Kidney (tissue), 14 donors: ENCODE data around the gene CACTIN. TPM values are rescaled to one million over a fixed set of nuclear protein-coding genes. Genes with fewer than 3 reads are reported as not detected.
A peak's percentile ranks its signal among the peaks of the same experiment; 100 is the strongest.

Experiments
- DNase-seq, 5 donors: peaks; one replicate each; pipeline ENCODE4 v3.0.0-alpha.2; 2013 to 2020
- FAIRE-seq: peaks from 2 replicates; lab custom pipeline; 2012; peaks lifted over from hg19 to GRCh38; lab: Jason Lieb, UNC
- H3K27ac ChIP-seq, 2 donors: one replicate each; pipeline ENCODE4 v1.7.0; 2013; ENCODE audit warnings: low read depth in 2 of 2, low read length in 2 of 2, inconsistent platforms in 1 of 2
- H3K27me3 ChIP-seq: one replicate; pipeline ENCODE4 v1.7.1; 2013; ENCODE audit warnings: low read length, inconsistent platforms; ENCODE audit not compliant: control insufficient read depth, insufficient read depth
- H3K36me3 ChIP-seq, 3 donors: one replicate each; pipeline versions ENCODE4 v1.7.0 to v1.7.1; 2013; ENCODE audit warnings: low read length in 3 of 3, control low read depth in 1 of 3, inconsistent platforms in 1 of 3; ENCODE audit not compliant: insufficient read depth in 3 of 3, control insufficient read depth in 2 of 3
- H3K4me1 ChIP-seq, 3 donors: one replicate each; pipeline versions ENCODE4 v1.7.0 to v1.7.1; 2013; ENCODE audit warnings: low read length in 3 of 3, inconsistent platforms in 1 of 3, low read depth in 1 of 3; ENCODE audit not compliant: control insufficient read depth in 2 of 3, insufficient read depth in 2 of 3
- H3K4me3 ChIP-seq, 3 donors: one replicate each; pipeline versions ENCODE4 v1.7.0 to v1.8.1; 2013; ENCODE audit warnings: low read length in 3 of 3, control low read depth in 1 of 3, inconsistent platforms in 1 of 3
- H3K9ac ChIP-seq, 3 donors: one replicate each; pipeline versions ENCODE4 v1.7.0 to v1.7.1; 2013; ENCODE audit warnings: low read length in 3 of 3, control low read depth in 1 of 3, inconsistent platforms in 1 of 3
- H3K9me3 ChIP-seq, 3 donors: one replicate each; pipeline versions ENCODE4 v1.7.0 to v1.7.1; 2013; ENCODE audit warnings: low read length in 3 of 3, control low read depth in 1 of 3, inconsistent platforms in 1 of 3; ENCODE audit not compliant: control insufficient read depth in 2 of 3, insufficient read depth in 1 of 3
- CTCF ChIP-seq: IDR thresholded peaks from 3 replicates; pipeline ENCODE4 v1.5.1; 2012; ENCODE audit warnings: mild to moderate bottlenecking, moderate library complexity, borderline replicate concordance; ENCODE audit not compliant: insufficient read depth; ENCODE audit errors: extremely low read depth
- intact Hi-C: fragments of 100-400 bp; cut with DNase I; formaldehyde crosslinking; loops from one replicate; pipeline ENCODE4 v1.11.1; 2022
- polyA plus RNA-seq: library from polyadenylated mRNA; stranded (reverse); fragments of 350-450 nt; fragmentation: Illumina TruSeq; extraction: RNeasy Lipid Tissue Mini Kit (QIAGEN cat#74804); gene quantifications from one replicate; pipeline ENCODE4 v1.2.3, GENCODE V29; 2014; ENCODE audit warnings: low read depth, low replicate concordance; ENCODE audit not compliant: insufficient read depth
- total RNA-seq: library from RNA; stranded (reverse); fragmentation: NEBNext Ultra II Directional; extraction: Animal tissue kit (Norgen Biotek cat#: 25700); gene quantifications from one replicate; pipeline ENCODE4 v1.2.1, GENCODE V29; 2021
- donor health status: control.
- donor health status: control.
- donor health status: control.
- donor health status: control.
- donor health status: control.
- donor health status: DM: yes; HTN: yes; CAD: no.
- donor health status: Normal renal cell carcinoma (clear cell type).

CACTIN gene
- total and polyA plus RNA-seq, 2 donors from 2014 or later, result 11.6 to 23.9 TPM

GRCh38 chr19:3610745-3611717 lies 15.6 kb downstream of the CACTIN start:
- Histone ChIP-seq H3K9me3 (no peaks in the 10 kb centered on the region), H3K27me3 (peaks cover under 1% of the 10 kb centered on the region), H3K4me1 (peaks cover 0 to 14% (median 0%) of the 10 kb centered on the region in 3 donors), H3K4me3 (no peak overlapping the region), H3K9ac (no peak overlapping the region), H3K36me3 (peaks cover 0 to 2% (median 0%) of the 10 kb centered on the region in 3 donors), H3K27ac (no peak overlapping the region)
- intact Hi-C loops, result no loop called here
- no peak for DNase-seq
- no peak for FAIRE-seq
- no peak for TF ChIP-seq CTCF

GRCh38 chr19:3609779-3610719 lies 16.5 kb downstream of the CACTIN start:
- no peak overlapping the region for H3K9ac ChIP-seq
- peaks cover 0 to 2% (median 0%) of the 10 kb centered on the region in 3 donors for H3K9me3 ChIP-seq
- peaks cover 4 to 22% (median 4%) of the 10 kb centered on the region in 3 donors for H3K4me1 ChIP-seq
- TF ChIP-seq CTCF, result no peak
- peaks cover 0 to 2% (median 0%) of the 10 kb centered on the region in 3 donors for H3K36me3 ChIP-seq
- peak overlapping the region in 1 of 2 donors; percentile 23 for H3K27ac ChIP-seq
- DNase-seq, result peak in 1 of 5 donors; percentile 48
- intact Hi-C loops, result no loop called here
- H3K4me3 ChIP-seq, result no peak overlapping the region
- peaks cover 9% of the 10 kb centered on the region for H3K27me3 ChIP-seq
- no peak for FAIRE-seq

DNA sequence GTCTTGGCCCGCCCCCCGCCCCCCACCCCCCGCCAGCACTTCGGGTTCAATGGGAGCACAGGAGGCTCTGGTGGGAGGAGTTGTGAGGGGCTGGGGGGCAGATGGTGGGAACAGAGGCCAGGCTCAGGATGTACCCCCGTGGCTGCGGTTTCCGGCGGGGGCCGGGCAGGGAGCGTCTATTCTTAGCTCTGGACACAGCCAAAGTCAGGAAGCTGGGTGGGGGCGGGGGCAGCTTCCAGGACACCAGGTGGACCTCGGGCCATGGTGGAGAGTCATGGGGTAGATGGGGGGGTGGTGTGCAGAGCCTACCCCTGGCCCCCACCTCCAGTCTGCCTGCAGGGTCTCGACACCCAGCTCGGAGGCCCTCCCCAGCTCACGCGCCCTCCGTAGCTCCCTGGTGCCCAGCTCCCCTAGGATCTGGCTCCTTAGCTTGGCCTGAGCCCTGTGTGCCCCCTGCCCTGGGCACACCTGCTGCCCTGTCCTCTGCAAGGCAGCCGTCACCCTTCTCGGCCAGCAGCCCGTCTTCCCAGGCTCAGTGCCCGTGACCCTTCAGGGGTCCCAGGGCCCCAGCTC lies 17.8 kb downstream of the CACTIN start:
- peak in 2 of 5 donors; percentile 41 to 87 for DNase-seq
- H3K27me3 ChIP-seq, result peaks cover 9% of the 10 kb centered on the region
- no peak overlapping the region for H3K9ac ChIP-seq
- H3K4me3 ChIP-seq, result no peak overlapping the region
- intact Hi-C loops, result no loop called here
- TF ChIP-seq CTCF, result no peak
- H3K9me3 ChIP-seq, result peaks cover 0 to 2% (median 0%) of the 10 kb centered on the region in 3 donors
- H3K36me3 ChIP-seq, result peaks cover 0 to 2% (median 0%) of the 10 kb centered on the region in 3 donors
- H3K4me1 ChIP-seq, result peaks cover 4 to 26% (median 4%) of the 10 kb centered on the region in 3 donors
- no peak for FAIRE-seq
- peak overlapping the region; percentile 23 to 32 for H3K27ac ChIP-seq
